GM20431 (cell line): ENCODE results near the gene RNFT1.
"Not testable (repeated sequence)": the region's sequence is repeated elsewhere in the genome, so short reads cannot be mapped to it uniquely, and the experiment has no call there.

Experiments used
- in situ Hi-C: fragments of 300-500 bp; cut with MseI, MboI; formaldehyde crosslinking; loops from one replicate; pipeline ENCODE4 v1.15.0; 2020; ENCODE audit warnings: low sequenced_read_pairs; ENCODE audit not compliant: unreplicated experiment

Gene RNFT1

GRCh38 chr17:59933317-59933716 lies 31.2 kb downstream of the RNFT1 start:
- in situ Hi-C loops = not testable (repeated sequence)

- in situ Hi-C loops = not testable (repeated sequence)
Observed at GRCh38 chr17:59930768-59931167, 33.8 kb downstream of the RNFT1 start.

- in situ Hi-C loops = not testable (repeated sequence)
Observed at GRCh38 chr17:59930121-59930520, 34.4 kb downstream of the RNFT1 start.

- in situ Hi-C loops = not testable (repeated sequence)
Observed at GRCh38 chr17:59920637-59921036, 43.9 kb downstream of the RNFT1 start.

GRCh38 chr17:59916446-59916845 lies 48.1 kb downstream of the RNFT1 start:
- in situ Hi-C loops = no loop called here

- in situ Hi-C loops = no loop called here
Observed at GRCh38 chr17:59914274-59914854, 50.2 kb downstream of the RNFT1 start.

GRCh38 chr17:59907467-59907866 lies 57.1 kb downstream of the RNFT1 start:
- in situ Hi-C loops = no loop called here

- in situ Hi-C loops = no loop called here
Observed at GRCh38 chr17:59903455-59903854, 61.1 kb downstream of the RNFT1 start.
